Measurements from ENCODE around the gene ZSWIM5.
"Not testable (repeated sequence)": the region's sequence is repeated elsewhere in the genome, so short reads cannot be mapped to it uniquely, and the experiment has no call there.

The ZSWIM5 gene

DNA sequence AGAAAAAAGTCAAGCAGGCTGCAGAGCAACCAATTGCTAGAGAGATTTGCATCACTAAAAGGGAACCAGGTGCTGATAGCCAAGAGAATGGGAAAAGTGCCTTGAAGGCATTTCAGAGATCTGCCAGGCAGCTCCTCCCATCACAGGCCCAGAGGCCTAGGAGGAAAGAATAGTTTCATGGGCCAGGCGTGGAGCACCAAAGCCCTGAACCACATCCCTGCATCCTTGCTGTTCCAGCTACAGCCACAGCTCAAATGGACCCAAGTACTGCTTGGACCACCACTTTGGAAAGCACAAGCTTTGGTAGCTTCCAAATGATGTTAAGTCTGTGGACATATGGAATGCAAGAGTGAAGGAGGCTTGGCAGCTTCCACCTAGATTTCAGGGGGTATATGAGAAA is 29.7 kb upstream of the ZSWIM5 start:
- Histone ChIP-seq H3K4me2 (no peak overlapping the region), H3K9me3 (replicated peaks in 1 of 11) (peaks cover 21 to 66% (median 35%) of the 10 kb centered on the region in 11 experiments), H4K20me1 (no peaks in the 10 kb centered on the region), H3K36me3 (no peaks in the 10 kb centered on the region), H3K4me1 (no peaks in the 10 kb centered on the region), H3K9ac (no peak overlapping the region), H3K27ac (no peak overlapping the region), H3K27me3 (no peaks in the 10 kb centered on the region), H3K4me3 (no peak overlapping the region)
- TF ChIP-seq Cebpa-rat (IDR thresholded peaks at IDR 0.05), result no peak

DNA sequence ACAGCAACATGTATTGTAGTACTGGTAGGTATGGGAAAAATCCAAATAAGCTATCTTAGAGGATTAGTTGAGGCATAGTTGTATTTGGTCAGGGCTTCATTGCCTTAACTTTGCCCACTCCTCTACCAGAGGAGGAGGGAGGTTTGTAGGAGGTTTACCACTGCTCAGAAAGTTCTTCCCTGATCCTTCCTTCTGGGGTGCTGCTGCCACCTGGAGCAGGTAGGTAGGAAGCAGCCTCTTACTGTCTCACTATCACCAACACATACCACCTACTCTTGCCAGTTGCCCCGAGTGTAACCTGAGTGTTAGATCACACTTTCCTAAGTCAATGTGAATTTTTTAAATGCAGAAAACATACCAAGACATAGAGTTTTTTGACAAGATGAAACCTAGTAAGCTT is 24.1 kb upstream of the ZSWIM5 start:
- H3K9ac ChIP-seq, result no peak overlapping the region

DNA sequence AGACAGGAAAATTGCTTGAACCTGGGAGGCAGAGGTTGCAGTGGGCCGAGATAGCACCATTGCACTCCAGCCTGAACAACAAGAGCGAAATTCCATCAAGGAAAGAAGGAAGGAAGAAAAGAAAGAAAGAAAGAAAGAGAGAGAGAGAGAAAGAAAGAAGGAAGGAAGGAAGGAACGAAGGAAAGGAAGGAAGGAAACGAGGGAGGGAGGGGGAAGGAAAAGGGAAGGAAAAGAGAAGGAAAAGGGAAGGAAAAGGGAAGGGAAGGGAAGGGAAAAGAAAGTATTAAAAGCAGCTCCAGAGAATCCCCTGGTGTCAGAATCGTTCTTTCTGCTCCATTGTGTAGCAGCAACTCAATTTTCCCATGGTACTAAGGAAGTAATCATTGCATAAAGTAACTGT is 19.2 kb upstream of the ZSWIM5 start:
- Histone ChIP-seq H3K9me3 (replicated peaks in 1 of 11) (peaks cover 0 to 4% (median 0%) of the 10 kb centered on the region in 11 experiments; a peak in 1 of 22 replicates), H3K4me3 (no peak overlapping the region), H3K36me3 (no peaks in the 10 kb centered on the region), H3K27me3 (no peaks in the 10 kb centered on the region), H3K27ac (no peak overlapping the region), H3K4me1 (no peaks in the 10 kb centered on the region), H4K20me1 (no peaks in the 10 kb centered on the region), H3K4me2 (no peak overlapping the region), H3K9ac (no peak overlapping the region)
- no peak for TF ChIP-seq Cebpa-rat (IDR thresholded peaks at IDR 0.05)

More for the DNA sequence above, 24.1 kb upstream of the ZSWIM5 start:
- H3K9me3 ChIP-seq (replicated peaks in 1 of 11), result peaks cover 0 to 29% (median 1%) of the 10 kb centered on the region in 11 experiments; a peak in 9 of 22 replicates
- no peaks in the 10 kb centered on the region for H3K36me3 ChIP-seq
- H3K27me3 ChIP-seq, result no peaks in the 10 kb centered on the region
- H4K20me1 ChIP-seq, result no peaks in the 10 kb centered on the region
- H3K4me1 ChIP-seq, result no peaks in the 10 kb centered on the region
- TF ChIP-seq Cebpa-rat (IDR thresholded peaks at IDR 0.05), result no peak
- no peak overlapping the region for H3K4me2 ChIP-seq
- no peak overlapping the region for H3K4me3 ChIP-seq
- no peak overlapping the region for H3K27ac ChIP-seq

DNA sequence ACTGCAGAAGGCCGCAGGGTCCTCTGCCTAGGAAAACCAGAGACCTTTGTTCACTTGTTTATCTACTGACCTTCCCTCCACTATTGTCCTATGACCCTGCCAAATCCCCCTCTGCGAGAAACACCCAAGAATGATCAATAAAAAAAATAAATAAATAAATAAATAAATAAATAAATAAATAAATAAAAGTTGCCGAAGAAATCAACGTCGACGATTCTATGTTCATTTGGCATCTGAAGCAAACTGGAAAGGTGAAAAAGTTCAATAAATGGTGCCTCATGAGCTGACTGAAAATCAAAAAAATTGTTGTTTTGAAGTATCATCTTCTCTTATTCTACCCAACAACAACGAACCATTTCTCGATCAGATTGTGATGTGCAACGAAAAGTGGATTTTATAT is 17.3 kb upstream of the ZSWIM5 start:
- not testable (repeated sequence) for H4K20me1 ChIP-seq; H3K27ac ChIP-seq; H3K9ac ChIP-seq; H3K4me1 ChIP-seq; H3K27me3 ChIP-seq; H3K9me3 ChIP-seq (replicated peaks in 1 of 11); H3K4me2 ChIP-seq; H3K36me3 ChIP-seq; H3K4me3 ChIP-seq

DNA sequence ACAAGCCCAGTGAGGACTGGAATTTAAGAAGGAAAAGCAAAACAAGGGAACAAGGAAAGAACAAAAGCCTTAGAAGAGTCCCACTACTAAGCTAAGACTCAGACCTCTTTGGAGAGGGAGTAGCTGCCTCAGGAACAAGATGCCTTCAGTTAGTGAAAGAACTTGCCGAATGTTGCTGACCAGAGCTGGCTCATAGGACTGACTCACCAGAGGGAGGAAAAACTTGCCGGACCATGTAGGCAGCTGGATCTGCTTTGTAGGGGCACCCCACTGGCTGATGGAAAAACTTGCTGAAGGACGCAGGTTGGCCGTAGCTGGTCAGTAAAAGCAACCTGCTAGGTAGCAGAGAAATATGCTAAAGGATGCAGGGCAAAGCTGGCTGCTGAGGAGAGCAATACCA is 15.3 kb upstream of the ZSWIM5 start:
- Histone ChIP-seq H3K4me2 (no peak overlapping the region), H3K9ac (no peak overlapping the region), H3K4me1 (no peaks in the 10 kb centered on the region), H3K4me3 (no peak overlapping the region), H3K27ac (no peak overlapping the region), H3K9me3 (replicated peaks in 1 of 11) (no peaks in the 10 kb centered on the region), H3K27me3 (no peaks in the 10 kb centered on the region), H3K36me3 (no peaks in the 10 kb centered on the region), H4K20me1 (no peaks in the 10 kb centered on the region)
- no peak for TF ChIP-seq Cebpa-rat (IDR thresholded peaks at IDR 0.05)

DNA sequence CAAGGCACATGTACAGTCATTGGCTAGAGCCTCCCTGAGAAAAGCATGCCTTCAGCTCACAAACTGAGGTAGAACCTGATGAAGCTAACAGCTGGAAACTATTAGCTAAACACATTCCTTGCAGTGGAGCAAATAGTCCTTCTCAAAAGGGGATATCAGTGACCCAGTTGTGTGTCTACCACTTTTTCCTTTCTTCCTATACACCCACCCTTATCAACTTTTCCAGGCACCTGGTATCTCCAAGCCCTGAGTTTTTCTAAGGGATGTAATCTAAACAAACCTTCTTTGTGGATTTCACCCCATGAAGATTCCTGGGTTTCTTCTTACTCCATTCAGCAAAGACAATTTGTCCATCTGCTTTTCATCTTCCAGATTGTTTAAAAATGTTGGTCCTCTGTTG is 10.5 kb upstream of the ZSWIM5 start:
- Histone ChIP-seq H3K4me1 (no peaks in the 10 kb centered on the region), H3K4me3 (no peak overlapping the region), H4K20me1 (no peaks in the 10 kb centered on the region), H3K4me2 (no peak overlapping the region), H3K27ac (no peak overlapping the region), H3K9me3 (replicated peaks in 1 of 11) (no peaks in the 10 kb centered on the region), H3K27me3 (no peaks in the 10 kb centered on the region), H3K9ac (no peak overlapping the region), H3K36me3 (no peaks in the 10 kb centered on the region)
- no peak for TF ChIP-seq Cebpa-rat (IDR thresholded peaks at IDR 0.05)

DNA sequence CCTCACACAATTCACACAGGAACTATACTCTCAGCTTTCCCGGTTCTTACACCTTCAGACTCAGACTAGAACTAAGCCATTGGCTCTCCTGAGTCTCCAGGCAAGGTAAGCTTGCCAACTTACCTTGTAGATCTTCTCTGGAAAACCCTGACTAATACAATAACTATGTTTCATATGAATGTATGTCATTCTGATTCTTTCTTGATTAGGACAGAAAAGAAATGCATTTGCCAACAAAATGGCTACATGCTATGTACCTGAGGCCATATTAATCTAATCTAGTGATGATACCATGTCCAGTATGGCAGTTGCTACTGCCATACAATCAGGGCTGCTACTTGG is 9.8 kb upstream of the ZSWIM5 start:
- TF ChIP-seq Cebpa-rat (IDR thresholded peaks at IDR 0.05), result no peak
- no peaks in the 10 kb centered on the region for H3K36me3 ChIP-seq

DNA sequence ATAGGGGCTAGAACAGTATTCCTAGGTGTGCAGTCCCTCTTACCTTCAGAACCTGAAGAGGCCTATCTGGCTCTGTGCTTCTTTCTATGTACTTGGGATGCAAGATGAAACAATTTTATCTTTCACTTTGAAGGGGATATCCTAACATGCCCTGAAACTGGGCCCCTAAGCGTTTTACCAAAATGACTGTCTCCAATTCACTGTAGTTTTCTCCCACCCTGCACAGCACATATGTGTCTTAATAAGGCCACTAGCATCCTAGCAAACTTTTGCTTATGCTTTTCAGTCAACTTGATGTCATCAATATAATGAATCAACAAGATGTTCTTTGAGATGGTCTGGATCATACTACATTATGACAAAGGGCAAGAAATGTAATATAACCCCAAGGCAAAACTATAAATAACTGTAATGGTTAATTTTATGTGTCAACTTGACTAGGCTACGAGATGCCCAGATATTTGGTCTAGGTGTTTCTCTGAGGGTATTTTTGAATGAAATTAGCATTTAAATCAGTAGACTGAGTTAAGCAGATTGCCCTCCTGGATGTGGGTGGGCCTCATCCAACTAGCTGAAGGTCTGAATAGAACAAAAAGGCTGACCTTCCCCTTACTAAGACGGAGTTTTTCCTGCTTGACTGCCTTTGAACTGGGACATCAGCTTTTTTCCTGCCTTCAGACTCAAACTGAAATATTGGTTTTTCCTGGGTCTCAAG is 9.2 kb upstream of the ZSWIM5 start:
- no peaks in the 10 kb centered on the region for H3K9me3 ChIP-seq (replicated peaks in 1 of 11)
- no peak overlapping the region for H3K4me2 ChIP-seq
- H3K36me3 ChIP-seq, result no peaks in the 10 kb centered on the region
- H3K4me3 ChIP-seq, result no peak overlapping the region
- no peak overlapping the region for H3K27ac ChIP-seq
- H3K27me3 ChIP-seq, result no peaks in the 10 kb centered on the region
- H4K20me1 ChIP-seq, result no peaks in the 10 kb centered on the region
- H3K9ac ChIP-seq, result no peak overlapping the region
- no peaks in the 10 kb centered on the region for H3K4me1 ChIP-seq
- TF ChIP-seq Cebpa-rat (IDR thresholded peaks at IDR 0.05), result no peak

More for the DNA sequence above, 9.8 kb upstream of the ZSWIM5 start:
- Histone ChIP-seq H3K4me1 (no peaks in the 10 kb centered on the region), H3K27me3 (no peaks in the 10 kb centered on the region), H3K9me3 (replicated peaks in 1 of 11) (no peaks in the 10 kb centered on the region), H3K27ac (no peak overlapping the region), H4K20me1 (no peaks in the 10 kb centered on the region), H3K9ac (no peak overlapping the region), H3K4me3 (no peak overlapping the region), H3K4me2 (no peak overlapping the region)

DNA sequence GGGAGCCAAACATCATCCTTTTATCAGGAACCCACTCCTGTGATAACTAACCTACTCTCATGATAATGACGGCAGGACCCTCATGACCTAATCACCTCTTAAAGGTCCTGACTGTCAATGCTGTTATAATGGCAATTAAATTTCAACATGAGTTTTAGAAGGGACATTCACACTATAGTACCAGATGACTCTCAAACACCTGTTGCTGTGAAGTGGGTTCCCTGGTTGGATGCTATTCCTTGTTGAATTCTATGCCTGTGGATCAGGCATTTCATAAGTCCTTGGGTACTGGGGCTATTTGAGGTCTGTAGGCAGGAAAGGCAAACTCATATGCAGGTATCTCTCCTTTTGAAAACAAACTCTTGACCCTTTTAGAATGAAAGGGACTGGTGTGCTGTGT is 7.5 kb upstream of the ZSWIM5 start:
- Histone ChIP-seq H3K36me3 (no peaks in the 10 kb centered on the region), H3K4me2 (no peak overlapping the region), H3K27me3 (peaks cover 0 to 11% (median 10%) of the 10 kb centered on the region in 11 experiments; a peak in 17 of 22 replicates), H3K9me3 (replicated peaks in 1 of 11) (no peaks in the 10 kb centered on the region), H3K9ac (no peak overlapping the region), H3K27ac (no peak overlapping the region), H4K20me1 (no peaks in the 10 kb centered on the region), H3K4me1 (no peaks in the 10 kb centered on the region), H3K4me3 (no peak overlapping the region)
- no peak for TF ChIP-seq Cebpa-rat (IDR thresholded peaks at IDR 0.05)

DNA sequence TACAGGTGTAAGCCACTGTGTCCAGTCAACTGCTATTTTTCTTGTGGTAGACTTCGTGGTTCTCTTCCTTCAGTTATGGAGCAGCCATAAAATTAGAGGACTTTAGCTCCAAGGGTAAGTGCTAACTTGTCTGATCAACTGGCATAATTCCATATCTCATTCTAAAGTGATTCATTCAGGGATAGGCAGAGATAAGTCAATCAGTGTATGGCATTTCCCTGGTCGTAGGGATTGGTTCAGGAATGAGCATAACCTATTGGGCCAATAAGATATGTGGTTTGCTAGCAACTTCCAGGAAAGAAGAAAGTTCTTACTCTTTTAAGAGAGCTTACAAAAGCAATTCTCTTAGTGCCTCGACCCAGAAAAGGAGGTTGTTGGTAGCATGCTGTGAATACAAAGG is 4.7 kb upstream of the ZSWIM5 start:
- no peak overlapping the region for H3K4me2 ChIP-seq
- TF ChIP-seq Cebpa-rat (IDR thresholded peaks at IDR 0.05), result no peak
- H3K36me3 ChIP-seq, result no peaks in the 10 kb centered on the region

More for the DNA sequence above, 4.7 kb upstream of the ZSWIM5 start:
- no peak overlapping the region for H3K9ac ChIP-seq
- H3K27ac ChIP-seq, result no peak overlapping the region
- peaks cover 0 to 8% (median 0%) of the 10 kb centered on the region in 11 experiments; a peak in 2 of 22 replicates for H4K20me1 ChIP-seq
- H3K4me1 ChIP-seq, result peaks cover 4 to 7% (median 5%) of the 10 kb centered on the region in 10 experiments; a peak in 16 of 20 replicates
- H3K4me3 ChIP-seq, result no peak overlapping the region
- H3K27me3 ChIP-seq, result peaks cover 27 to 40% (median 38%) of the 10 kb centered on the region in 11 experiments
- no peaks in the 10 kb centered on the region for H3K9me3 ChIP-seq (replicated peaks in 1 of 11)

Data from BLaER1 treated with 17β-estradiol and CSF1 and Interleukin-3, amounts not matched to agents 10 nM and 100 nM (cell line).